ENCODE results near the gene CBX3.

GRCh38 chr7:26186364-26187311 is 14.9 kb upstream of the CBX3 start:
- TF ChIP-seq CTCF (IDR thresholded peaks at IDR 0.05) (no peak), POLR2A (IDR thresholded peaks at IDR 0.05) (no peak)

Data from heart left ventricle (tissue), 13 donors.